ENCODE measurements around the gene CDK2. TPM values are rescaled to one million over a fixed set of nuclear protein-coding genes. Genes with fewer than 3 reads are reported as not detected.

The CDK2 gene
- total RNA-seq, 2 donors from 2014 or later: 24.3 to 28.2 TPM

GRCh38 chr12:55972042-55972441 lies 5.4 kb downstream of the CDK2 start:
- Histone ChIP-seq H3K27ac (peak overlapping the region; percentile 91 to 94), H3K27me3 (replicated peaks; ENCODE audit: insufficient read depth) (no peaks in the 10 kb centered on the region), H3K4me1 (replicated peaks) (no peaks in the 10 kb centered on the region), H3K4me3 (no peak overlapping the region), H3K36me3 (no peaks in the 10 kb centered on the region), H3K9me3 (no peaks in the 10 kb centered on the region)
- intact Hi-C loops (cut with DNase I): no loop called here
- no peak for DNase-seq (ENCODE audit: low spot score)
- no peak for TF ChIP-seq POLR2AphosphoS5 (IDR thresholded peaks at IDR 0.05)
- no peak for TF ChIP-seq POLR2A (IDR thresholded peaks at IDR 0.05)
- TF ChIP-seq CTCF (IDR thresholded peaks at IDR 0.05): no peak
- 51% methylated on average over 3 of the region's 3 CpGs for WGBS

GRCh38 chr12:55972456-55972855 lies 5.8 kb downstream of the CDK2 start:
- H3K4me1 ChIP-seq (replicated peaks): no peaks in the 10 kb centered on the region
- no peaks in the 10 kb centered on the region for H3K9me3 ChIP-seq
- no peaks in the 10 kb centered on the region for H3K36me3 ChIP-seq
- no peaks in the 10 kb centered on the region for H3K27me3 ChIP-seq (replicated peaks; ENCODE audit: insufficient read depth)
- H3K27ac ChIP-seq: peak overlapping the region; percentile 91 to 94
- intact Hi-C loops (cut with DNase I): no loop called here
- TF ChIP-seq POLR2A (IDR thresholded peaks at IDR 0.05): no peak
- no peak for DNase-seq (ENCODE audit: low spot score)
- H3K4me3 ChIP-seq: peak overlapping the region; percentile 50 to 52
- WGBS: 22% methylated on average over 1 of the region's 1 CpG

DNA sequence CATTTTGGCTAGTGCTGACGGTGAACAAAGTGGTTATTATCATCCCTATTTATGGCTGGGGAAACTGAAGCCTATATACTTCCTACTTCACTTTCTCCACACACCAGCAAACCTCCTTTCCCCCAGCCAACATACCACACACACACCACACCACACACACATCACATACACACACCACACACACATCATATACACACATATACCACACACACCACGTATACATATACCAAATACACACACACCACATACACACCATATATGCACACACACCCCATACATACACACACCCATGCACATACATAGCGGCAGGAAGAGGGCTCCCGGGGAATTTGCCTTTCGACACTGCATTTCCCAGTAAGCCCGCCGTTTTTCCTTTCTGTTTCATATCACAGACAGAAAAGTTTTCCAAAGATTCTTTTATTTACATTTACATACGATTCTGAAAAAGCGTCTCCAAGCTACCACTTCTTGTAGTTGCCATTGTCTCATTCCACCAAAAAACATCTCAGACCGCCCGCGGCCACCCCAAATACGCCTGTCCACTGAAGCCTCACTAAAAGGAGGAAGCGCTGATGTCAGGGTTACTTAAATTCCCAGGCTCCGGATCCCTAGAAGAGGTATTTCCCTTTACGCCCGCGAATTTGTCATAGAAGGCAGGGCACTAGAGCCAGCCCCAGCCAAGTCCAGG lies 6.4 kb downstream of the CDK2 start:
- peak; percentile 23 for DNase-seq (ENCODE audit: low spot score)
- H3K27ac ChIP-seq: peak overlapping the region; percentile 91 to 94
- TF ChIP-seq POLR2AphosphoS5 (IDR thresholded peaks at IDR 0.05) (no peak), POLR2A (IDR thresholded peaks at IDR 0.05) (peak; percentile 82), CTCF (IDR thresholded peaks at IDR 0.05) (no peak)
- H3K27me3 ChIP-seq (replicated peaks; ENCODE audit: insufficient read depth): no peaks in the 10 kb centered on the region
- H3K9me3 ChIP-seq: no peaks in the 10 kb centered on the region
- intact Hi-C loops (cut with DNase I): no loop called here
- under 1% methylated on average over 18 of the region's 18 CpGs for WGBS
- no peaks in the 10 kb centered on the region for H3K4me1 ChIP-seq (replicated peaks)
- H3K4me3 ChIP-seq: peak overlapping the region; percentile 50 to 52
- no peaks in the 10 kb centered on the region for H3K36me3 ChIP-seq

DNA sequence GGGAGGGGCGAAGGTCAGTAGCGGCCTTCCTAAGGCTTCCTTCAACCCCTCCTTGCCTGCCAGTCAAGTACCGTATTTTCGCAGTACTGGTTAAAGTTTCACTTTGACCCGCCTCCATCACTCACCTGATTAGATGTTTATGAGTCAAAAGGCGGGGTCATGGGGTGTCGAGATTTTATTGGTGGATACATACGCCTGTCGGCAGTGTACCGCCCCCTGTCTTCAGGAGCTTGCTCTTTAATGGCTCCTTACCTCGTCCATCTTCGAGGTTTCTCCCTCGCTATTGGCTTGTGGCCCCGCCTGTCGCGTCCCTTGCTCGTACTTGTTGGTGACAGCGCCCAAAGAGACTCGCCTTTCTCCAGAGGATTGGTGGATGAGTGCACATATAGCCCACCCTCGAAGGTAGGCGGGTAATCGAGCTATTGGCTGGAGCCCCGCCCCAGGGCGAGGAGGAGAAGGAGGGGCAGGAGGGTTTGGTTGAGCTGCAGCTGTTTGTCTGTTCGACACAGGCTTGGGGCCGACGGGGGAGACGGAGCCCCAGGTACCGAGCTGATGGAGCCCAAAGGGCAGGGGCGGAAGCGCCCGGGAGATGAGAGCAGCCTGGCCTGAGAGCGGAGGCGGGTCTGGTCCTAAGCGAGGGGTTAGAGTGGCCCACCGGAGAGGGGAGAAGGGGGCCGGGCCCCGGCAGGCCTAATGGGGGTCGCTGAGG lies 7.1 kb downstream of the CDK2 start, which contains the start of gene RAB5B:
Gene RAB5B (plus strand): TSS at position 480 of the 709 bp plus-strand sequence. CDS start 12,883 bp downstream, outside the sequence.
- Histone ChIP-seq H3K27ac (peak within 1 kb of the TSS; percentile 94 to 98), H3K4me1 (replicated peaks) (no peaks in the 10 kb centered on the region), H3K36me3 (no peaks in the 10 kb centered on the region), H3K27me3 (replicated peaks; ENCODE audit: insufficient read depth) (no peaks in the 10 kb centered on the region), H3K4me3 (peak within 1 kb of the TSS; percentile 76 to 94), H3K9me3 (no peaks in the 10 kb centered on the region)
- TF ChIP-seq POLR2AphosphoS5 (IDR thresholded peaks at IDR 0.05): peak; percentile 98
- peak; percentile 50 to 85 (median 51) for TF ChIP-seq CTCF (IDR thresholded peaks at IDR 0.05)
- peak; percentile 100 for TF ChIP-seq POLR2A (IDR thresholded peaks at IDR 0.05)
- intact Hi-C loops (cut with DNase I): no loop called here
- under 1% methylated on average over 36 of the region's 39 CpGs for WGBS
- DNase-seq (ENCODE audit: low spot score): peak; percentile 100

GRCh38 chr12:55974308-55974730 lies 7.7 kb downstream of the CDK2 start:
- H3K4me1 ChIP-seq (replicated peaks): no peaks in the 10 kb centered on the region
- no peaks in the 10 kb centered on the region for H3K36me3 ChIP-seq
- DNase-seq (ENCODE audit: low spot score): peak; percentile 37
- H3K27ac ChIP-seq: peak overlapping the region; percentile 94 to 98
- intact Hi-C loops (cut with DNase I): no loop called here
- TF ChIP-seq POLR2A (IDR thresholded peaks at IDR 0.05) (no peak), CTCF (IDR thresholded peaks at IDR 0.05) (no peak), POLR2AphosphoS5 (IDR thresholded peaks at IDR 0.05) (no peak)
- H3K9me3 ChIP-seq: no peaks in the 10 kb centered on the region
- no peaks in the 10 kb centered on the region for H3K27me3 ChIP-seq (replicated peaks; ENCODE audit: insufficient read depth)
- under 1% methylated on average over 15 of the region's 15 CpGs for WGBS
- H3K4me3 ChIP-seq: peak overlapping the region; percentile 76 to 94
